ENCODE data around the gene GGTLC3. TPM values are rescaled to one million over a fixed set of nuclear protein-coding genes. Genes with fewer than 3 reads are reported as not detected.
A peak's percentile ranks its signal among the peaks of the same experiment; 100 is the strongest.
"Not testable (repeated sequence)": the region's sequence is repeated elsewhere in the genome, so short reads cannot be mapped to it uniquely, and the experiment has no call there.

The GGTLC3 gene
- total and polyA plus RNA-seq, 3 experiments from 2014 or later, result not detected

GRCh38 chr22:18549458-18550179 is 31.7 kb upstream of the GGTLC3 start:
- POLR2A ChIA-PET; H3K4me1 ChIP-seq (ENCODE audit: insufficient read depth, low read length): not testable (repeated sequence)

GRCh38 chr22:18544615-18545014 is 26.7 kb upstream of the GGTLC3 start:
- H3K27me3 ChIP-seq (ENCODE audit: insufficient read depth, low read length, poor library complexity, severe bottlenecking); H3K36me3 Mint-ChIP-seq; H3K4me1 ChIP-seq (ENCODE audit: insufficient read depth, low read length); H3K27me3 Mint-ChIP-seq; H3K4me3 Mint-ChIP-seq; POLR2A ChIA-PET; H3K27ac Mint-ChIP-seq; H3K9me3 Mint-ChIP-seq; H3K4me3 ChIP-seq (ENCODE audit: low read length); H3K4me1 Mint-ChIP-seq; H3K36me3 ChIP-seq (ENCODE audit: insufficient read depth, low read length); DNase-seq; H3K9me3 ChIP-seq (ENCODE audit: low read length); H3K27ac ChIP-seq (ENCODE audit: low read depth, low read length); CTCF ChIA-PET: not testable (repeated sequence)

More at GRCh38 chr22:18549458-18550179, 31.7 kb upstream of the GGTLC3 start:
- H3K36me3 Mint-ChIP-seq; H3K4me3 ChIP-seq (ENCODE audit: low read length); CTCF ChIA-PET; H3K27me3 ChIP-seq (ENCODE audit: insufficient read depth, low read length, poor library complexity, severe bottlenecking); H3K27ac Mint-ChIP-seq; H3K4me1 Mint-ChIP-seq; H3K27me3 Mint-ChIP-seq; H3K36me3 ChIP-seq (ENCODE audit: insufficient read depth, low read length); H3K4me3 Mint-ChIP-seq; H3K27ac ChIP-seq (ENCODE audit: low read depth, low read length); H3K9me3 Mint-ChIP-seq; DNase-seq; H3K9me3 ChIP-seq (ENCODE audit: low read length): not testable (repeated sequence)

- POLR2A ChIA-PET; H3K4me3 ChIP-seq (ENCODE audit: low read length); CTCF ChIA-PET; H3K4me1 Mint-ChIP-seq; H3K36me3 ChIP-seq (ENCODE audit: insufficient read depth, low read length); H3K27ac ChIP-seq (ENCODE audit: low read depth, low read length); H3K27me3 ChIP-seq (ENCODE audit: insufficient read depth, low read length, poor library complexity, severe bottlenecking); H3K9me3 Mint-ChIP-seq; H3K36me3 Mint-ChIP-seq; H3K4me3 Mint-ChIP-seq; H3K9me3 ChIP-seq (ENCODE audit: low read length); H3K27me3 Mint-ChIP-seq; H3K4me1 ChIP-seq (ENCODE audit: insufficient read depth, low read length); H3K27ac Mint-ChIP-seq; DNase-seq: not testable (repeated sequence)
Measured at GRCh38 chr22:18543400-18543799, 25.4 kb upstream of the GGTLC3 start.

DNA sequence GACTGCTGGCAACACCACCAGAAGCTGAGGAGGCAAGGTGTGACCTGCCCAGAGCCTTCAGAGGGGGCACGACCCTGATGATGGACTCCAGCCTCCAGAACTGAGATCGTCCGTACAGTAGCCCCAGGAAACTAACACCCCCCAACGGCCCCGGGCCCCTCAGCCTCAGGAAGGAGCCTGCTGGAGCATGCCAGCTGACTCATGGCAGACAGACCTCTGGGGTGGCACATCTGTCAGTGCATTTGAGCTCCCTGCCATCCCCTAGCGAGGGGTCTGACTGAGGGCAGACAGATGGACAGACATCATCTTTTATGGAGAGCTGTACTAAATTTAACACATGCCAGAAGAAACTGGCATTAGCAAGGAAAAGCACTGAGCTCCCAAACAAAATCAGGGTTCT is 22.0 kb upstream of the GGTLC3 start:
- H3K4me1 ChIP-seq (ENCODE audit: insufficient read depth, low read length); CTCF ChIA-PET; H3K9me3 ChIP-seq (ENCODE audit: low read length); H3K9me3 Mint-ChIP-seq; H3K4me1 Mint-ChIP-seq; H3K27me3 ChIP-seq (ENCODE audit: insufficient read depth, low read length, poor library complexity, severe bottlenecking); H3K27ac ChIP-seq (ENCODE audit: low read depth, low read length); H3K27ac Mint-ChIP-seq; H3K36me3 Mint-ChIP-seq; H3K27me3 Mint-ChIP-seq; POLR2A ChIA-PET; H3K4me3 ChIP-seq (ENCODE audit: low read length); H3K4me3 Mint-ChIP-seq; H3K36me3 ChIP-seq (ENCODE audit: insufficient read depth, low read length); DNase-seq: not testable (repeated sequence)

- H3K27me3 ChIP-seq (ENCODE audit: insufficient read depth, low read length, poor library complexity, severe bottlenecking); H3K4me3 Mint-ChIP-seq; H3K27ac Mint-ChIP-seq; H3K4me1 Mint-ChIP-seq; H3K36me3 ChIP-seq (ENCODE audit: insufficient read depth, low read length); H3K9me3 Mint-ChIP-seq; H3K9me3 ChIP-seq (ENCODE audit: low read length); H3K4me1 ChIP-seq (ENCODE audit: insufficient read depth, low read length); H3K27me3 Mint-ChIP-seq; POLR2A ChIA-PET; H3K4me3 ChIP-seq (ENCODE audit: low read length); CTCF ChIA-PET; H3K27ac ChIP-seq (ENCODE audit: low read depth, low read length); DNase-seq; H3K36me3 Mint-ChIP-seq: not testable (repeated sequence)
Measured at GRCh38 chr22:18534315-18534714, 16.4 kb upstream of the GGTLC3 start.

- H3K36me3 Mint-ChIP-seq; CTCF ChIA-PET; H3K27me3 Mint-ChIP-seq; H3K4me3 ChIP-seq (ENCODE audit: low read length); H3K27ac Mint-ChIP-seq; H3K4me1 Mint-ChIP-seq; H3K9me3 Mint-ChIP-seq; H3K4me1 ChIP-seq (ENCODE audit: insufficient read depth, low read length); H3K36me3 ChIP-seq (ENCODE audit: insufficient read depth, low read length); H3K27me3 ChIP-seq (ENCODE audit: insufficient read depth, low read length, poor library complexity, severe bottlenecking); POLR2A ChIA-PET; DNase-seq; H3K9me3 ChIP-seq (ENCODE audit: low read length); H3K27ac ChIP-seq (ENCODE audit: low read depth, low read length); H3K4me3 Mint-ChIP-seq: not testable (repeated sequence)
Measured at GRCh38 chr22:18533633-18534032, 15.7 kb upstream of the GGTLC3 start.

- POLR2A ChIA-PET, result interaction anchor here (0.6 kb wide), 1 partner anchor 1363 kb away, joined by 3 read pairs; no protein-coding TSS in a partner anchor
- H3K4me1 Mint-ChIP-seq; CTCF ChIA-PET; H3K36me3 Mint-ChIP-seq; H3K27ac Mint-ChIP-seq; H3K27me3 ChIP-seq (ENCODE audit: insufficient read depth, low read length, poor library complexity, severe bottlenecking); H3K36me3 ChIP-seq (ENCODE audit: insufficient read depth, low read length); H3K27me3 Mint-ChIP-seq; H3K4me1 ChIP-seq (ENCODE audit: insufficient read depth, low read length); H3K27ac ChIP-seq (ENCODE audit: low read depth, low read length); H3K4me3 Mint-ChIP-seq; DNase-seq; H3K9me3 ChIP-seq (ENCODE audit: low read length); H3K9me3 Mint-ChIP-seq; H3K4me3 ChIP-seq (ENCODE audit: low read length): not testable (repeated sequence)
Measured at GRCh38 chr22:18529416-18530145, 11.6 kb upstream of the GGTLC3 start.

- peak overlapping the region in 2 of 7 donors; percentile 80 to 92 for H3K4me3 Mint-ChIP-seq
- POLR2A ChIA-PET, result interaction anchor here (0.6 kb wide), 1 partner anchor 1363 kb away, joined by 3 read pairs; no protein-coding TSS in a partner anchor
- H3K27ac Mint-ChIP-seq, result peak overlapping the region in 2 of 8 donors; percentile 88 to 92
Measured at GRCh38 chr22:18528597-18529415, 10.8 kb upstream of the GGTLC3 start.

More at GRCh38 chr22:18528597-18529415, 10.8 kb upstream of the GGTLC3 start:
- H3K27me3 Mint-ChIP-seq; H3K9me3 Mint-ChIP-seq; H3K36me3 Mint-ChIP-seq; H3K4me1 ChIP-seq (ENCODE audit: insufficient read depth, low read length); CTCF ChIA-PET; H3K4me3 ChIP-seq (ENCODE audit: low read length); H3K27ac ChIP-seq (ENCODE audit: low read depth, low read length); H3K36me3 ChIP-seq (ENCODE audit: insufficient read depth, low read length); H3K27me3 ChIP-seq (ENCODE audit: insufficient read depth, low read length, poor library complexity, severe bottlenecking); H3K9me3 ChIP-seq (ENCODE audit: low read length); H3K4me1 Mint-ChIP-seq: not testable (repeated sequence)
- peak; percentile 68 to 95 (median 81) for DNase-seq

Measured in CD8-positive, alpha-beta memory T cell (primary cell).